Mesenteric fat pad (tissue), 1 donor: Measurements from ENCODE around the gene ANKLE2. TPM values are rescaled to one million over a fixed set of nuclear protein-coding genes. Genes with fewer than 3 reads are reported as not detected.
"Not testable (repeated sequence)": the region's sequence is repeated elsewhere in the genome, so short reads cannot be mapped to it uniquely, and the experiment has no call there.

Experiments
- DNase-seq: peaks from one replicate; pipeline ENCODE4 v3.0.0-alpha.2; 2020; ENCODE audit warnings: low spot score
- total RNA-seq: library from RNA; stranded (reverse); fragmentation: NEBNext Ultra II Directional; extraction: Animal tissue kit (Norgen Biotek cat#: 25700); gene quantifications from one replicate; pipeline ENCODE4 v1.2.1, GENCODE V29; 2021
- donor health status: DM: yes; HTN: yes; CAD: no.

Gene ANKLE2
- total RNA-seq, 1 donor from 2014 or later, result 79.9 TPM

GRCh38 chr12:132692030-132692429 lies 69.6 kb downstream of the ANKLE2 start:
- not testable (repeated sequence) for DNase-seq

- no peak for DNase-seq
Observed at GRCh38 chr12:132690112-132690511, 71.5 kb downstream of the ANKLE2 start.

GRCh38 chr12:132689227-132689626 lies 72.4 kb downstream of the ANKLE2 start:
- no peak for DNase-seq

GRCh38 chr12:132687211-132688164 lies 74.1 kb downstream of the ANKLE2 start, which contains the start of the genes POLE and PXMP2:
Gene POLE (minus strand): TSS chr12:132687342. CDS start chr12:132687315, 27 bp downstream.
Gene PXMP2 (plus strand): TSS chr12:132687587. CDS start chr12:132687671, 84 bp downstream.
- DNase-seq, result peak; percentile 98

GRCh38 chr12:132686825-132687210 lies 74.8 kb downstream of the ANKLE2 start:
- DNase-seq, result no peak

- DNase-seq, result no peak
Observed at GRCh38 chr12:132685400-132685799, 76.2 kb downstream of the ANKLE2 start.

GRCh38 chr12:132677492-132677891 lies 84.1 kb downstream of the ANKLE2 start:
- DNase-seq, result no peak

- no peak for DNase-seq
Observed at GRCh38 chr12:132675757-132676432, 85.7 kb downstream of the ANKLE2 start.

Other genes starting within 250 kb of the ANKLE2 start
- not detected for gene LRCOL1, start 151.2 kb downstream of the ANKLE2 start, total RNA-seq
- gene P2RX2, start 143.1 kb downstream of the ANKLE2 start, total RNA-seq, result not detected
- gene POLE, start 74.5 kb downstream of the ANKLE2 start, total RNA-seq, result 23.9 TPM
- gene PXMP2, start 74.2 kb downstream of the ANKLE2 start, total RNA-seq, result 11.7 TPM
- gene PGAM5, start 51.0 kb downstream of the ANKLE2 start, total RNA-seq, result 33.4 TPM
- gene GOLGA3, start 67.0 kb upstream of the ANKLE2 start, total RNA-seq, result 78.7 TPM
- gene CHFR, start 125.8 kb upstream of the ANKLE2 start, total RNA-seq, result 47.0 TPM
- 8.0 TPM for gene ZNF605, start 194.5 kb upstream of the ANKLE2 start, total RNA-seq
- gene ZNF26, start 224.5 kb upstream of the ANKLE2 start, total RNA-seq, result 7.0 TPM